Ovary (tissue), 9 donors: ENCODE results near the gene ADARB2. TPM values are rescaled to one million over a fixed set of nuclear protein-coding genes. Genes with fewer than 3 reads are reported as not detected.

Experiments
- DNase-seq, 5 donors: peaks; one replicate each; pipeline ENCODE4 v3.0.0-alpha.2; 2019 to 2020
- H3K27ac ChIP-seq, 2 donors: fragments of 200-600 bp; one replicate each; pipeline versions ENCODE4 v1.5.1 to v1.8.0; 2019 to 2022
- H3K27me3 ChIP-seq: fragments of 200-600 bp; one replicate; pipeline ENCODE4 v1.8.0; 2022
- H3K36me3 ChIP-seq: fragments of 200-600 bp; sonication (generic); one replicate; pipeline ENCODE4 v1.5.1; 2019
- H3K4me1 ChIP-seq: one replicate; pipeline ENCODE4 v1.8.1; 2013; ENCODE audit warnings: mild to moderate bottlenecking, moderate library complexity; ENCODE audit not compliant: insufficient read depth
- H3K4me3 ChIP-seq: fragments of 200-600 bp; sonication (generic); one replicate; pipeline ENCODE4 v1.5.1; 2017
- H3K9me3 ChIP-seq, 2 donors: fragments of 200-600 bp in 1 of 2; sonication (generic) in 1 of 2; one replicate each; pipeline versions ENCODE4 v1.5.1 to v1.8.1; 2013 to 2019; ENCODE audit warnings: mild to moderate bottlenecking in 1 of 2, moderate library complexity in 1 of 2
- EP300 ChIP-seq: sonication (generic); formaldehyde crosslinking; IDR thresholded peaks from one replicate; pipeline ENCODE4 v1.6.1; 2017; ENCODE audit warnings: antibody characterized with exemption
- POLR2A ChIP-seq: fragments of 450-650 bp; IDR thresholded peaks from one replicate; pipeline ENCODE4 v1.6.1; 2017; ENCODE audit warnings: antibody characterized with exemption, mild to moderate bottlenecking, moderate library complexity
- WGBS, 3 donors: extraction: QIAGEN DNeasy Blood & Tissue Kit in 1 of 3; methylation state at CpG; one replicate each; pipeline versions ENCODE4 v1.1.5 to v1.1.7; 2013 to 2017; 5-methylcytosine and 5-hydroxymethylcytosine counted together
- intact Hi-C, 4 donors: fragments of 100-400 bp; cut with DNase I; formaldehyde crosslinking; loops; one replicate each; pipeline versions ENCODE4 v1.11.0 to v1.15.1; 2022 to 2023
- polyA plus RNA-seq, 2 donors: library from polyadenylated mRNA; stranded (reverse); fragments of 200-250 nt in 1 of 2; fragments of 350-450 nt in 1 of 2; fragmentation: Illumina TruSeq in 1 of 2; extraction: RNeasy Lipid Tissue Mini Kit (QIAGEN cat#74804) in 1 of 2; gene quantifications; one replicate each; pipeline ENCODE4 v1.2.3, GENCODE V29; 2013 to 2014
- total RNA-seq, 7 donors: library from RNA; depleted of rRNA in 2 of 7; stranded (reverse); fragments of >200 nt in 2 of 7; fragmentation: NEBNext Ultra II Directional in 3 of 7; extraction: Animal tissue kit (Norgen Biotek cat#: 25700) in 3 of 7; gene quantifications; one replicate each; pipeline versions ENCODE4 v1.1.0 to v1.2.4, GENCODE V29; 2016 to 2023
- TF ChIP-seq, protein P1 (sequence below), 3 donors: fragments of 450-650 bp in 2 of 3; fragments of 200-600 bp in 1 of 3; IDR thresholded peaks; one replicate each; pipeline versions ENCODE4 v1.5.1 to v1.8.0; 2016 to 2022; ENCODE audit warnings: antibody characterized with exemption in 3 of 3, mild to moderate bottlenecking in 1 of 3
- donor health status: DM: no; HTN: no; CAD: no; lungs with moderate emphysema.
- donor health status: DM: no; HTN: no; CAD: no.
- donor health status: Bipolar disorder and iron deficiency.
- donor health status: DM: yes; HTN: yes; CAD: no.
- donor health status: DM: no; HTN: no; CAD: no.
- donor health status: DM: yes; HTN: yes; CAD: no.

The ADARB2 gene
- total and polyA plus RNA-seq, 9 donors, result 0.12 to 2.0 (median 0.36) TPM; not detected in 2

DNA sequence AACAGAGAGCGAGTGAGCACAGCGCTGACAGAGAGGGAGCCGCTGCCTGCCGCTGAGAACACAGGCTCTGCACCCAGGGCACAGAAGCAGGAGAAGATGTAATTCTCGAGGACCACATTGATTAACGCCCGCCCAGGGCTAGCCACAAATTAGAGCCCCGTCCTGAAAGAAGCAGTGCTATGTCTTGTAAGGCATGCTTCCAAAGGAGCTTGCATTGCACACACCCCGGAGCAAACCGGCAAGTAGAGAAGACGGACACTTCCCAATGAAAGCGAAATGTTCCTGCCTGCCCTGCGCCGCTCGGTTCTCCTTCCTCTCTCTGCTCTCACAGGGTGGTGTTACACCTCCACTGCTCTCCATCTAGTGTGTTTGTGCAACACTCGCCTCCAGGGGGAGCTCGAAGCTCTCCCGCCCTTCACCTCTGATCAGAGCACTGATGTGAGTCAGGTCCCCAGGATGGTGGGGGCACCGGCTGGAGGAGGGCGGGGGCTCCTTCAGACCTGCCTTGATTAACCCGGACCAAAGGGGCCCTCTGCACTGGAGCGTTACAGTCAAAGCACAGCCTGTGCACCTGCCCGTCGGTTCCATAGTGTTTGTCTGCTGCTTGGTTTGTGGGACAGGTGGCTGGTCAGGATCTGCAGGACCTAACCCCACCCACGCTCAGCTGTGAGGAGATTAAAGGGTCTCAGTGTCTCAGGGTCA is 316.5 kb downstream of the ADARB2 start:
- no peak overlapping the region for H3K4me3 ChIP-seq
- WGBS, 3 donors, result 5 to 7% (median 5%) methylated on average over 25 of the region's 25 CpGs
- no peaks in the 10 kb centered on the region for H3K27me3 ChIP-seq

DNA sequence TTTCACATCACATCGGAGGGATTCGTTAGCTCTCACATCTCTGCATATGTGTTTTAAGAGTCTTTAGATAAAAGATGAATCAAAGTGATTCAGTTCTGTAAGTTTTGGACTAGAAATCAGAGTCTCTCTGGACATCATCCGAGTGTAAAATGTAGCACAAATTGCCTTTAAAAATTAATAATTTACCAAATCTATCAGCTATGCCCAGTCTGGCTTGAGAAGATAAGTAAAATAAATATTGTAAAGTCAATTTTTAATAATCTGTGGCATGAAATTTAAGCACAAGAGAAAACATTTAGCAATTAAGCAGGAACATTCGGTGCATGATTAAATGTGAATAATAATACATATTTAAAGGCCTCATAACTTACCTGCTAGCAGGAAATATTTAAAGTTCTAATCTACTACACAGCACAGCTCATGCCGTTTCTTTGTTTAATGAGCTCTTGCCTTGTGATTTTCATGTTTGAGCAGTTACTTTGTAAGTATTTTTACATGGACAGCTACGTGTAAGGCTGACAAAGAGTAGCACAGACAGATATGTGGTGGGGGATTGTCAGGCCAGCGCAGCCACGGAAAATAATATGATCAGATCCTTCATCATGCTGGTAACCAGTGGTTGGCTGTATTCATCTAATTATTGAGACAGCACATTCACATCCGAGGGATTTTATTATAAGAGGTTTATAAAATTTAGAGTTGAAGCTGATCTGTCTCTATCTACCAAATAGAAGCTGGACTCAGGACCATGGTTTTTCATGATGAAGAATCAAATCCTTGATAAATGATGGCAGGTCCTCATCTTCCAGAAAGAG is 317.3 kb downstream of the ADARB2 start:
- Histone ChIP-seq H3K27me3 (no peaks in the 10 kb centered on the region), H3K4me1 (no peaks in the 10 kb centered on the region), H3K9me3 (no peaks in the 10 kb centered on the region), H3K27ac (no peak overlapping the region), H3K36me3 (no peaks in the 10 kb centered on the region), H3K4me3 (no peak overlapping the region)
- intact Hi-C loops, result no loop called here
- TF ChIP-seq POLR2A (no peak), EP300 (no peak)
- TF ChIP-seq, protein P1, sequence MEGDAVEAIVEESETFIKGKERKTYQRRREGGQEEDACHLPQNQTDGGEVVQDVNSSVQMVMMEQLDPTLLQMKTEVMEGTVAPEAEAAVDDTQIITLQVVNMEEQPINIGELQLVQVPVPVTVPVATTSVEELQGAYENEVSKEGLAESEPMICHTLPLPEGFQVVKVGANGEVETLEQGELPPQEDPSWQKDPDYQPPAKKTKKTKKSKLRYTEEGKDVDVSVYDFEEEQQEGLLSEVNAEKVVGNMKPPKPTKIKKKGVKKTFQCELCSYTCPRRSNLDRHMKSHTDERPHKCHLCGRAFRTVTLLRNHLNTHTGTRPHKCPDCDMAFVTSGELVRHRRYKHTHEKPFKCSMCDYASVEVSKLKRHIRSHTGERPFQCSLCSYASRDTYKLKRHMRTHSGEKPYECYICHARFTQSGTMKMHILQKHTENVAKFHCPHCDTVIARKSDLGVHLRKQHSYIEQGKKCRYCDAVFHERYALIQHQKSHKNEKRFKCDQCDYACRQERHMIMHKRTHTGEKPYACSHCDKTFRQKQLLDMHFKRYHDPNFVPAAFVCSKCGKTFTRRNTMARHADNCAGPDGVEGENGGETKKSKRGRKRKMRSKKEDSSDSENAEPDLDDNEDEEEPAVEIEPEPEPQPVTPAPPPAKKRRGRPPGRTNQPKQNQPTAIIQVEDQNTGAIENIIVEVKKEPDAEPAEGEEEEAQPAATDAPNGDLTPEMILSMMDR (IDR thresholded peaks at IDR 0.05), result no peak
- no peak for DNase-seq
- WGBS, 3 donors, result 41 to 58% (median 44%) methylated on average over 9 of the region's 9 CpGs

More for the DNA sequence above, 316.5 kb downstream of the ADARB2 start:
- no peak overlapping the region for H3K27ac ChIP-seq
- H3K36me3 ChIP-seq, result no peaks in the 10 kb centered on the region
- intact Hi-C loops, result no loop called here
- DNase-seq, result peak in 1 of 5 donors; percentile 40
- TF ChIP-seq EP300, result no peak
- TF ChIP-seq, protein P1 (IDR thresholded peaks at IDR 0.05), result no peak
- TF ChIP-seq POLR2A, result no peak
- no peaks in the 10 kb centered on the region for H3K4me1 ChIP-seq
- no peaks in the 10 kb centered on the region for H3K9me3 ChIP-seq

DNA sequence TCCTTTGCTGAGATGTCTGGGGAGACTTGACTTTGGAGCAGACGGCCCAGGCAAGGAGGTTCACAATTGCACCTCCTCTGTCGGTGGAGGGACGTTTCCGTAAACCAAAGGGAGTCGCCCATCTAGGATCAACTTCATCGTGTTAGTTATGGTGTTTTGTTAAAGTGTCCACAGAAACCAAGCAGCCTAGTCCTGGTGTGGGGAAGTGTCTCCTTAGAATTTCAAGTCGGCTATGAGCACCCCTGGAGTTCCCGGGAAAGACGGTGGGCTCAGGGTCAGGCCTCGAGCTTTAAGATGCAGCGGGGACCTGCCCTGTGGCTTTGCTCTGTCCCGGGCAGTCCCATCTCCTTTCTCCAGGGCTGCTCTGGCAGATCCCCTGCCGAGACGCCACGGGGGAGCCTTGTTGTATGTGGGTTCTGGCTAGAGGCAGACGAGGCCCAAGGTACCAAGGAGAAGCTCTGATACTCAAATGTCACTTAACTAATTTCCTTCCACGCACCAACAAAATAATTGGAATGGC is 319.2 kb downstream of the ADARB2 start:
- no peak overlapping the region for H3K4me3 ChIP-seq
- no peak for DNase-seq
- no peaks in the 10 kb centered on the region for H3K9me3 ChIP-seq
- 82 to 89% (median 83%) methylated on average over 17 of the region's 17 CpGs for WGBS, 3 donors
- intact Hi-C loops, result no loop called here
- no peak overlapping the region for H3K27ac ChIP-seq
- TF ChIP-seq EP300, result no peak
- H3K36me3 ChIP-seq, result no peaks in the 10 kb centered on the region
- no peaks in the 10 kb centered on the region for H3K4me1 ChIP-seq
- no peaks in the 10 kb centered on the region for H3K27me3 ChIP-seq

GRCh38 chr10:1417574-1417973 is 319.8 kb downstream of the ADARB2 start:
- no peaks in the 10 kb centered on the region for H3K9me3 ChIP-seq
- DNase-seq, result no peak
- H3K27me3 ChIP-seq, result no peaks in the 10 kb centered on the region
- no peaks in the 10 kb centered on the region for H3K4me1 ChIP-seq
- intact Hi-C loops, result no loop called here
- no peak overlapping the region for H3K27ac ChIP-seq
- TF ChIP-seq POLR2A (no peak), EP300 (no peak)
- TF ChIP-seq, protein P1 (IDR thresholded peaks at IDR 0.05), result no peak
- 92 to 95% (median 94%) methylated on average over 10 of the region's 10 CpGs for WGBS, 3 donors
- H3K36me3 ChIP-seq, result no peaks in the 10 kb centered on the region
- no peak overlapping the region for H3K4me3 ChIP-seq
